Gastrocnemius medialis (tissue), 4 donors: ENCODE measurements around the gene GNAZ.

ENCODE experiments used
- CTCF ChIP-seq, 5 experiments: fragments of 450-650 bp in 3 of 5; fragments of 200-600 bp in 2 of 5; sonication (generic) in 2 of 5; IDR thresholded peaks in 4 of 5; conservative IDR thresholded peaks in 1 of 5; 1 replicate in 4 of 5; 2 replicates in 1 of 5; pipeline ENCODE4 v1.5.1; 2016 to 2019; ENCODE audit warnings: antibody characterized with exemption in 5 of 5, mild to moderate bottlenecking in 3 of 5, moderate library complexity in 3 of 5
- POLR2A ChIP-seq, 2 donors: fragments of 450-650 bp; IDR thresholded peaks; one replicate each; pipeline ENCODE4 v1.6.1; 2017; ENCODE audit warnings: antibody characterized with exemption in 2 of 2, mild to moderate bottlenecking in 2 of 2, moderate library complexity in 2 of 2

GRCh38 chr22:23105919-23106318, 35.6 kb downstream of the GNAZ start:
- TF ChIP-seq CTCF (IDR thresholded peaks at IDR 0.05 in 4 of 5, conservative IDR thresholded peaks at IDR 0.05 in 1 of 5) = no peak
- TF ChIP-seq POLR2A (IDR thresholded peaks at IDR 0.05) = no peak
